Body of pancreas (tissue), 4 donors: ENCODE results near the gene TFPI.

Experiments used
- POLR2A ChIP-seq, 3 donors: fragments of 450-650 bp; IDR thresholded peaks; one replicate each; pipeline ENCODE4 v1.6.1; 2016; ENCODE audit warnings: antibody characterized with exemption in 3 of 3, mild to moderate bottlenecking in 2 of 3
- TF ChIP-seq, protein P1 (sequence below), 7 experiments: fragments of 450-650 bp in 4 of 7; fragments of 200-600 bp in 3 of 7; sonication (generic) in 3 of 7; IDR thresholded peaks; one replicate each; pipeline ENCODE4 v1.5.1; 2016 to 2019; ENCODE audit warnings: antibody characterized with exemption in 7 of 7

DNA sequence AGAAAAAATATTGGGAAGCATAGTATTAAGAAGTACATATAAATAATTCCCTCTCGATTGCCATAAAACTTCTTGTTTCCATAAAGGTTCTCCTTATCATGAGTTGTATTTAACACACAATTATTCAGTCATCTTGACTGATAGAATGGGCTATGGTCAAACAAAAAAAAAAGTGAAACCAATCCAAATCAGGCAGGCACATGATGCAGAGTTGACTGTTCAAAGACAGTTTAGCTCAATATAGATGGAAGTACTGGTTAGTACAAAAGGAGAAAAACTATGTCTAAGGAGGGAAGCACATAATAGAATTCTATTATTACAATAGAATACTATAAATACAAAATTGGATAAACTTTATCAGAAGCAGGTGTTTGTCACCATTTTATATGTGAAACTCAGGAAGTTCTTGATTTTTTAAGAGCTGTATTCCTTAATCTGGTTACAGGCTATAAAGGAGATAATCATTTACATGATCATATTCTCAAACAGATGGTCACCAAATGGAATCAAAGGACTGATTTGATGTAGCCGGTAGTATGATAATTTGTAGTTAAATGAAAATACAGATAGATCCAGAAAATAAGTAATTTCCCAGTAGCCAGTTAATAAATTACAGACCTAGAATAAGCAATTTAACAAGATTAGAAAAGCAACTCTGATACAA is 88.0 kb downstream of the TFPI start:
- TF ChIP-seq, protein P1, sequence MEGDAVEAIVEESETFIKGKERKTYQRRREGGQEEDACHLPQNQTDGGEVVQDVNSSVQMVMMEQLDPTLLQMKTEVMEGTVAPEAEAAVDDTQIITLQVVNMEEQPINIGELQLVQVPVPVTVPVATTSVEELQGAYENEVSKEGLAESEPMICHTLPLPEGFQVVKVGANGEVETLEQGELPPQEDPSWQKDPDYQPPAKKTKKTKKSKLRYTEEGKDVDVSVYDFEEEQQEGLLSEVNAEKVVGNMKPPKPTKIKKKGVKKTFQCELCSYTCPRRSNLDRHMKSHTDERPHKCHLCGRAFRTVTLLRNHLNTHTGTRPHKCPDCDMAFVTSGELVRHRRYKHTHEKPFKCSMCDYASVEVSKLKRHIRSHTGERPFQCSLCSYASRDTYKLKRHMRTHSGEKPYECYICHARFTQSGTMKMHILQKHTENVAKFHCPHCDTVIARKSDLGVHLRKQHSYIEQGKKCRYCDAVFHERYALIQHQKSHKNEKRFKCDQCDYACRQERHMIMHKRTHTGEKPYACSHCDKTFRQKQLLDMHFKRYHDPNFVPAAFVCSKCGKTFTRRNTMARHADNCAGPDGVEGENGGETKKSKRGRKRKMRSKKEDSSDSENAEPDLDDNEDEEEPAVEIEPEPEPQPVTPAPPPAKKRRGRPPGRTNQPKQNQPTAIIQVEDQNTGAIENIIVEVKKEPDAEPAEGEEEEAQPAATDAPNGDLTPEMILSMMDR (IDR thresholded peaks at IDR 0.05) = no peak
- no peak for TF ChIP-seq POLR2A (IDR thresholded peaks at IDR 0.05)
